H1 (cell line): ENCODE measurements around the gene STEAP4. TPM values are rescaled to one million over a fixed set of nuclear protein-coding genes. Genes with fewer than 3 reads are reported as not detected.

Experiments
- CTCF ChIA-PET: fragments of 300-600 bp; sonication (Branson Sonifier 250); formaldehyde crosslinking; loops from one replicate; lab custom pipeline; 2021; ENCODE audit not compliant: partially characterized antibody; lab: Charles Lee
- POLR2A ChIA-PET: fragments of 300-600 bp; sonication (Branson Sonifier 250); formaldehyde crosslinking; loops from one replicate; lab custom pipeline; 2021; ENCODE audit warnings: inconsistent platforms; ENCODE audit not compliant: partially characterized antibody; lab: Charles Lee
- DNase-seq, 2 experiments: peaks; one replicate each; pipeline versions ENCODE4 v3.0.0 to v3.0.0-alpha.2; 2010 to 2022; ENCODE audit warnings: low spot score in 2 of 2, low read depth in 1 of 2, mixed read lengths in 1 of 2
- FAIRE-seq: peaks from 2 replicates; lab custom pipeline; 2011; peaks lifted over from hg19 to GRCh38; lab: Jason Lieb, UNC
- H2AFZ ChIP-seq: 2 replicates; pipeline ENCODE4 v1.8.1; 2012; ENCODE audit warnings: low read length, inconsistent platforms
- H2AK5ac ChIP-seq: 2 replicates; pipeline ENCODE4 v1.6.1; 2013; ENCODE audit warnings: low read depth, low read length
- H2BK120ac ChIP-seq: replicated peaks from 2 replicates; pipeline ENCODE3; 2013; ENCODE audit warnings: low read depth, low read length, inconsistent platforms
- H2BK12ac ChIP-seq: 2 replicates; pipeline ENCODE4 v1.6.1; 2013; ENCODE audit warnings: low read depth, low read length
- H2BK15ac ChIP-seq: 2 replicates; pipeline ENCODE4 v1.6.1; 2013; ENCODE audit warnings: low read length
- H2BK20ac ChIP-seq: 2 replicates; pipeline ENCODE4 v1.6.1; 2013; ENCODE audit warnings: low read length
- H2BK5ac ChIP-seq: 2 replicates; pipeline ENCODE4 v1.6.1; 2013; ENCODE audit warnings: low read depth, low read length
- H3K14ac ChIP-seq: 2 replicates; pipeline ENCODE4 v1.6.1; 2013; ENCODE audit warnings: inconsistent platforms; ENCODE audit not compliant: insufficient read length
- H3K18ac ChIP-seq: 2 replicates; pipeline ENCODE4 v1.6.1; 2013; ENCODE audit warnings: low read length; ENCODE audit errors: extremely low read depth
- H3K23ac ChIP-seq: 2 replicates; pipeline ENCODE4 v1.6.1; 2013; ENCODE audit warnings: inconsistent platforms; ENCODE audit not compliant: insufficient read length
- H3K23me2 ChIP-seq: 2 replicates; pipeline ENCODE4 v1.6.1; 2013; ENCODE audit warnings: low read depth, low read length
- H3K27ac ChIP-seq: 2 replicates; pipeline ENCODE4 v1.6.1; 2011; ENCODE audit warnings: low read depth, low read length, inconsistent platforms
- H3K27me3 ChIP-seq, 4 experiments: replicated peaks in 1 of 4; 1 replicate in 1 of 4; 2 replicates in 3 of 4; pipeline versions ENCODE4 v1.6.1 to v1.8.1; 2011 to 2013; ENCODE audit warnings: low read length in 3 of 4, mild to moderate bottlenecking in 3 of 4, inconsistent platforms in 2 of 4, mixed read lengths in 2 of 4, moderate library complexity in 1 of 4; ENCODE audit not compliant: control insufficient read depth in 3 of 4, insufficient read depth in 3 of 4; ENCODE audit errors: extremely low read depth in 1 of 4
- H3K36me3 ChIP-seq, 4 experiments: 2 replicates each; pipeline versions ENCODE4 v1.6.1 to v1.8.1; 2011 to 2013; ENCODE audit warnings: mild to moderate bottlenecking in 4 of 4, low read length in 3 of 4, moderate library complexity in 2 of 4, control low read depth in 1 of 4, inconsistent platforms in 1 of 4; ENCODE audit not compliant: insufficient read depth in 4 of 4, control insufficient read depth in 2 of 4
- H3K4ac ChIP-seq: replicated peaks from 2 replicates; pipeline ENCODE3; 2013; ENCODE audit warnings: low read length, low read depth, mixed read lengths, inconsistent platforms; ENCODE audit not compliant: insufficient read length
- H3K4me1 ChIP-seq, 4 experiments: replicated peaks in 1 of 4; 1 replicate in 1 of 4; 2 replicates in 3 of 4; pipeline versions ENCODE4 v1.6.1 to v1.8.1; 2011 to 2013; ENCODE audit warnings: low read length in 3 of 4, inconsistent platforms in 2 of 4, mixed read lengths in 1 of 4; ENCODE audit not compliant: insufficient read depth in 4 of 4, control insufficient read depth in 3 of 4
- H3K4me2 ChIP-seq, 2 experiments: 2 replicates each; pipeline versions ENCODE4 v1.6.1 to v1.8.1; 2011 to 2013; ENCODE audit warnings: low read depth in 2 of 2, low read length in 2 of 2, control low read depth in 1 of 2, inconsistent platforms in 1 of 2, mild to moderate bottlenecking in 1 of 2; ENCODE audit not compliant: insufficient read depth in 1 of 2
- H3K4me3 ChIP-seq, 4 experiments: fragments of 200-600, 300-600 bp in 1 of 4; sonication (generic), shearing (Covaris generic), sonication (Bioruptor Twin) in 1 of 4; 2 replicates each; pipeline versions ENCODE4 v1.5.1 to v1.8.1; 2011 to 2016; ENCODE audit warnings: low read length in 4 of 4, low read depth in 3 of 4, control low read depth in 2 of 4, inconsistent platforms in 2 of 4, mild to moderate bottlenecking in 2 of 4, mixed read lengths in 1 of 4, moderate library complexity in 1 of 4; ENCODE audit not compliant: insufficient read depth in 2 of 4; ENCODE audit errors: extremely low read depth in 1 of 4
- H3K56ac ChIP-seq: replicated peaks from 2 replicates; pipeline ENCODE3; 2013; ENCODE audit warnings: low read depth, mild to moderate bottlenecking, mixed read lengths, low read length, inconsistent platforms; ENCODE audit not compliant: insufficient read length
- H3K79me1 ChIP-seq: 2 replicates; pipeline ENCODE4 v1.6.1; 2013; ENCODE audit warnings: low read depth, low read length, control low read depth
- H3K79me2 ChIP-seq, 2 experiments: 2 replicates each; pipeline versions ENCODE4 v1.6.1 to v1.8.1; 2012 to 2013; ENCODE audit warnings: low read length in 2 of 2, mild to moderate bottlenecking in 2 of 2, inconsistent platforms in 1 of 2; ENCODE audit not compliant: insufficient read depth in 2 of 2, control insufficient read depth in 1 of 2
- H3K9ac ChIP-seq, 4 experiments: replicated peaks in 1 of 4; 1 replicate in 1 of 4; 2 replicates in 3 of 4; pipeline versions ENCODE4 v1.6.1 to v1.8.1; 2011 to 2013; ENCODE audit warnings: low read depth in 3 of 4, low read length in 3 of 4, control low read depth in 2 of 4, mild to moderate bottlenecking in 2 of 4, moderate library complexity in 2 of 4, inconsistent platforms in 1 of 4; ENCODE audit errors: extremely low read depth in 1 of 4
- H3K9me3 ChIP-seq, 2 experiments: 2 replicates each; pipeline versions ENCODE4 v1.6.1 to v1.8.1; 2012 to 2013; ENCODE audit warnings: mild to moderate bottlenecking in 2 of 2, moderate library complexity in 2 of 2, control low read depth in 1 of 2, inconsistent platforms in 1 of 2, low read depth in 1 of 2, low read length in 1 of 2, mixed read lengths in 1 of 2; ENCODE audit not compliant: insufficient read depth in 2 of 2
- H4K20me1 ChIP-seq, 2 experiments: replicated peaks in 1 of 2; 2 replicates each; pipeline versions ENCODE3 to v1.8.1; 2011 to 2013; ENCODE audit warnings: inconsistent platforms in 2 of 2, low read length in 2 of 2, mild to moderate bottlenecking in 1 of 2; ENCODE audit not compliant: insufficient read depth in 2 of 2, control insufficient read depth in 1 of 2
- H4K5ac ChIP-seq: 2 replicates; pipeline ENCODE4 v1.6.1; 2013; ENCODE audit warnings: low read length, low read depth, mixed read lengths, inconsistent platforms; ENCODE audit not compliant: insufficient read length
- H4K8ac ChIP-seq: 2 replicates; pipeline ENCODE4 v1.8.0; 2013; ENCODE audit warnings: mild to moderate bottlenecking, moderate library complexity, low read length, inconsistent platforms; ENCODE audit not compliant: insufficient read depth; ENCODE audit errors: extremely low read depth
- H4K91ac ChIP-seq: replicated peaks from 2 replicates; pipeline ENCODE3; 2013; ENCODE audit warnings: low read length, mixed read lengths, inconsistent platforms; ENCODE audit not compliant: insufficient read length
- CBX5 ChIP-seq: fragments of 300-800, 300-1000 bp; sonication (generic); IDR thresholded peaks from 2 replicates; pipeline ENCODE4 v1.7.1; 2016; ENCODE audit warnings: antibody characterized with exemption, low read length, low read depth
- CHD1 ChIP-seq: IDR thresholded peaks from 2 replicates; pipeline ENCODE4 v1.6.1; 2012; ENCODE audit warnings: low read depth, low read length, improper control_type of control experiment
- WGBS, 2 experiments: shearing (Covaris generic) in 1 of 2; methylation state at CpG; one replicate each; pipeline versions ENCODE4 v1.1.6 to v1.1.7; 2013 to 2015; ENCODE audit warnings: low lambda C conversion rate in 2 of 2, mixed read lengths in 2 of 2, inconsistent platforms in 1 of 2, low coverage in 1 of 2, missing lambda C conversion rate in 1 of 2; ENCODE audit not compliant: insufficient replicate concordance in 2 of 2, insufficient coverage in 1 of 2, insufficient read length in 1 of 2; ENCODE audit errors: extremely low coverage in 1 of 2, missing lambda C conversion rate in 1 of 2; 5-methylcytosine and 5-hydroxymethylcytosine counted together
- polyA plus RNA-seq, 7 experiments: library from polyadenylated mRNA; depleted of rRNA in 3 of 7; stranded (reverse) in 5 of 7; unstranded in 2 of 7; fragments of >200 nt in 5 of 7; fragments of 200-250 nt in 2 of 7; gene quantifications; 1 replicate in 5 of 7; 2 replicates in 1 of 7; 4 replicates in 1 of 7; pipeline versions ENCODE4 v1.2.1 to v1.2.3, GENCODE V29; 2011 to 2013; ENCODE audit warnings: missing spikeins in 2 of 7, mixed read lengths in 2 of 7
- total RNA-seq: library from RNA; stranded (reverse); fragmentation: NEBNext Ultra II Directional; extraction: Animal tissue kit (Norgen Biotek cat#: 25700); gene quantifications from 2 replicates; pipeline ENCODE4 v1.2.1, GENCODE V29; 2021

Gene STEAP4
- total and polyA plus RNA-seq, 2 of the 8 experiments (the other 6 are each of a cell fraction or from before 2014, with no cell fraction given): under 0.01 TPM; not detected in 1

DNA sequence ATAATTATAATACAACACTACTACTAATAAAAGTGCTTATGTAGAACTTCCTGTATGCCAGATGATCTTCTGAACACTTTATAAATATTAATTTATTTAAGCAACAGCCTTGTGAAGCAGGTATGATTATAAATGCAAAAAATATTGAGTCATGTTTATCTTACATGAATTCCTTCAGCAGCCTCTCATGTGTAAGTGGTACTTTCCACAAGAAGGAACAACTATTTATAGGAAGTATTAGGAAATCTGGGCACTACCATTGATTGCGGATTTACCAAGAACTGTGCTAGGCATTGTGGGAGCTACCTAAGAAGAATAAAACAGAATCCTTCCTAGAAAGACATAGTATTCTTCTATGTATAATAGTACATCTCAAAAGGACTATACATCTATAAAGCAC lies 10.7 kb upstream of the STEAP4 start:
- Histone ChIP-seq H2BK20ac (no peak overlapping the region), H2AFZ (no peak overlapping the region), H3K4ac (no peak overlapping the region), H4K8ac (no peak overlapping the region), H3K4me3 (no peak overlapping the region), H2BK120ac (no peak overlapping the region), H3K4me1 (no peaks in the 10 kb centered on the region), H2BK5ac (no peak overlapping the region), H3K27ac (no peak overlapping the region), H3K23me2 (no peaks in the 10 kb centered on the region), H3K79me2 (no peaks in the 10 kb centered on the region), H2AK5ac (no peak overlapping the region), H3K18ac (no peak overlapping the region), H2BK15ac (no peak overlapping the region), H3K9ac (no peak overlapping the region), H2BK12ac (no peak overlapping the region), H3K56ac (no peak overlapping the region), H3K79me1 (no peaks in the 10 kb centered on the region), H4K91ac (no peak overlapping the region), H3K14ac (no peak overlapping the region), H3K4me2 (no peak overlapping the region), H3K23ac (no peak overlapping the region), H4K20me1 (no peaks in the 10 kb centered on the region), H3K36me3 (no peaks in the 10 kb centered on the region), H4K5ac (no peak overlapping the region), H3K27me3 (no peaks in the 10 kb centered on the region), H3K9me3 (no peaks in the 10 kb centered on the region)
- 88% methylated on average over 1 of the region's 1 CpG; no CpG with 5 or more reads in 1 of the 2 experiments for WGBS, 2 experiments
- DNase-seq: no peak
- ChIA-PET POLR2A (no interaction called here), CTCF (no interaction called here)
- FAIRE-seq: no peak
- no peak for TF ChIP-seq CBX5
- TF ChIP-seq CHD1: no peak
